ENCODE data around the gene ZNF785. TPM values are rescaled to one million over a fixed set of nuclear protein-coding genes. Genes with fewer than 3 reads are reported as not detected.
"Not testable (repeated sequence)": the region's sequence is repeated elsewhere in the genome, so short reads cannot be mapped to it uniquely, and the experiment has no call there.

ZNF785 gene
- polyA plus RNA-seq, 6 donors from 2014 or later, result 1.4 to 4.4 (median 2.9) TPM

DNA sequence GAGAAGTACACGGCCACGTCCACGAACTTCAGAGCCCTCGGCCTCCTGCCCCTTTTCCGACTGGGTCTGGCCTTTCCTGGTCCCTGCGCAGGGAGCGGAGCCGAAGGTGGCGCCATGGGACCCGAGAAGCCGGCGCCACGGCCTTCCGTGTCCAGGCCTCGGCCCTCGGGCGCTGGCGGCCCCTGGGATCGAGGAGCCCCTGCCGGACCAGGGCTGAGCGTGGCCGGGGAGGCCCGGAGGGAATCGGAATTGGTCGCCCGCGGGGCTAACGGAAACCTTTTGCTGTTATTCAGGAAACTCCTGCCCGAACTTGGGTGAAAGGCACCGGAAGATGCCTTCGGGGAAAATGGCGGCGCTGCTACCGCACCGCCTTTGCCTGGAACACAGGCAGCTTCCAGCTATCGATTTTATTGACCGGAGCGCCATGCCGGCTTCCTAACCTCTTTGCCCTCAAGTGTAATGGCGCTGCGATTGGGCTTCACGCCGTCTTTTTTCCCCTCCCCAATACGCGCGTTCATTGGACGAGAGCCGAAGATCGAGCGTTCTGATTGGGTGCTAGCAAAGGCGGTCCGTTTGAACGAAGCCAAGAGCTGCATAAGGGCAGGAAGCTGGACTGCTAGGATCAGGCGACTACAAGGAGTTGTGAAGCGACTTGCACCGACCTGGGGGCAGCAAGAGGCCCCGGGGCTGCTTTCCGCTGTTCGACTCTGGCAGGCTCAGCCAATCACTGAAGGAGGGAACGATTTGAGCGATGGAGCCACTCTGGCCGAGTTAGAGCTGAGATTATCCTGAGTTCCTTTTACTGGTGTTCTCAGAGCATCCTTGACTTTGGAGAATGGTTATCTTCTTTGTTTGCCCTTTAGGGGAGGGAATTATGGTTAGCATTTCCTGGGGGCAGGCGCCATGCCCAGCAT is 24.7 kb upstream of the ZNF785 start, which contains the start of gene ZNF689:
TSS of gene ZNF689 (minus strand) at position 464 of the 914 bp plus-strand sequence. CDS start at position 116, 348 bp downstream.
- peak; percentile 93 for ATAC-seq (ENCODE audit: low read depth in 2 of 2)
- H3K36me3 Mint-ChIP-seq, result peaks cover 0 to 1% of the 10 kb centered on the region in 2 donors

GRCh38 chr16:30609002-30609925 is 23.8 kb upstream of the ZNF785 start:
- peak; percentile 29 to 37 for ATAC-seq (ENCODE audit: low read depth in 2 of 2)

More for the DNA sequence above, 24.7 kb upstream of the ZNF785 start, which contains the start of gene ZNF689:
- H3K4me1 Mint-ChIP-seq, result peaks cover 12 to 35% (median 25%) of the 10 kb centered on the region in 3 donors
- no peaks in the 10 kb centered on the region for H3K9me3 Mint-ChIP-seq
- DNase-seq, result peak; percentile 94
- peak within 1 kb of the TSS; percentile 95 to 98 (median 96) for H3K27ac Mint-ChIP-seq
- no peaks in the 10 kb centered on the region for H3K27me3 Mint-ChIP-seq
- peak within 1 kb of the TSS; percentile 92 to 98 (median 93) for H3K4me3 Mint-ChIP-seq

GRCh38 chr16:30606004-30606403 is 20.5 kb upstream of the ZNF785 start:
- Mint-ChIP-seq H3K36me3 (peaks cover 9 to 13% of the 10 kb centered on the region in 2 donors), H3K4me1 (peaks cover 5 to 23% (median 18%) of the 10 kb centered on the region in 3 donors), H3K9me3 (no peaks in the 10 kb centered on the region), H3K27me3 (no peaks in the 10 kb centered on the region), H3K4me3 (peak overlapping the region in 1 of 8 donors; percentile 18), H3K27ac (no peak overlapping the region)
- no peak for ATAC-seq (ENCODE audit: low read depth in 2 of 2)
- DNase-seq, result no peak

More at GRCh38 chr16:30609002-30609925, 23.8 kb upstream of the ZNF785 start:
- Mint-ChIP-seq H3K36me3 (peaks cover 5 to 10% of the 10 kb centered on the region in 2 donors), H3K4me1 (peaks cover 12 to 32% (median 25%) of the 10 kb centered on the region in 3 donors), H3K27ac (peak overlapping the region in 5 of 6 donors; percentile 68 to 96 (median 95)), H3K27me3 (no peaks in the 10 kb centered on the region), H3K4me3 (peak overlapping the region; percentile 92 to 98 (median 93)), H3K9me3 (no peaks in the 10 kb centered on the region)
- no peak for DNase-seq

GRCh38 chr16:30605158-30605557 is 19.7 kb upstream of the ZNF785 start:
- Mint-ChIP-seq H3K27ac (no peak overlapping the region), H3K36me3 (peaks cover 9 to 13% of the 10 kb centered on the region in 2 donors), H3K9me3 (no peaks in the 10 kb centered on the region), H3K27me3 (no peaks in the 10 kb centered on the region), H3K4me3 (peak overlapping the region in 1 of 8 donors; percentile 59), H3K4me1 (peaks cover under 1 to 19% (median 13%) of the 10 kb centered on the region in 3 donors)
- DNase-seq, result no peak
- no peak for ATAC-seq (ENCODE audit: low read depth in 2 of 2)

GRCh38 chr16:30604316-30604947 is 18.9 kb upstream of the ZNF785 start:
- no peaks in the 10 kb centered on the region for H3K27me3 Mint-ChIP-seq
- peak overlapping the region in 1 of 8 donors; percentile 59 for H3K4me3 Mint-ChIP-seq
- no peak for DNase-seq
- H3K27ac Mint-ChIP-seq, result peak overlapping the region in 2 of 6 donors; percentile 9 to 60
- H3K36me3 Mint-ChIP-seq, result peaks cover 9 to 13% of the 10 kb centered on the region in 2 donors
- no peak for ATAC-seq (ENCODE audit: low read depth in 2 of 2)
- peaks cover 0 to 17% (median 12%) of the 10 kb centered on the region in 3 donors for H3K4me1 Mint-ChIP-seq
- H3K9me3 Mint-ChIP-seq, result no peaks in the 10 kb centered on the region

GRCh38 chr16:30603945-30604315 is 18.4 kb upstream of the ZNF785 start:
- Mint-ChIP-seq H3K4me1 (peaks cover 0 to 12% (median 7%) of the 10 kb centered on the region in 3 donors), H3K36me3 (peaks cover 9 to 13% of the 10 kb centered on the region in 2 donors), H3K27me3 (no peaks in the 10 kb centered on the region), H3K27ac (no peak overlapping the region), H3K4me3 (no peak overlapping the region), H3K9me3 (no peaks in the 10 kb centered on the region)
- no peak for ATAC-seq (ENCODE audit: low read depth in 2 of 2)
- no peak for DNase-seq

- Mint-ChIP-seq H3K4me3 (no peak overlapping the region), H3K27ac (peak overlapping the region in 2 of 6 donors; percentile 54), H3K4me1 (peaks cover 0 to 9% (median 8%) of the 10 kb centered on the region in 3 donors), H3K27me3 (no peaks in the 10 kb centered on the region), H3K36me3 (peaks cover 9 to 13% of the 10 kb centered on the region in 2 donors), H3K9me3 (no peaks in the 10 kb centered on the region)
- no peak for DNase-seq
- no peak for ATAC-seq (ENCODE audit: low read depth in 2 of 2)
These were observed 17.2 kb upstream of the ZNF785 start for GRCh38 chr16:30602616-30603277.

GRCh38 chr16:30601966-30602365 is 16.5 kb upstream of the ZNF785 start:
- no peak for ATAC-seq (ENCODE audit: low read depth in 2 of 2)
- Mint-ChIP-seq H3K9me3 (no peaks in the 10 kb centered on the region), H3K4me1 (peaks cover 0 to 9% (median 8%) of the 10 kb centered on the region in 3 donors), H3K4me3 (no peak overlapping the region), H3K36me3 (peaks cover 9 to 13% of the 10 kb centered on the region in 2 donors), H3K27me3 (no peaks in the 10 kb centered on the region), H3K27ac (peak overlapping the region in 3 of 6 donors; percentile 11 to 70 (median 54))
- DNase-seq, result no peak

- Mint-ChIP-seq H3K27ac (peak overlapping the region in 2 of 6 donors; percentile 3 to 4), H3K9me3 (no peaks in the 10 kb centered on the region), H3K36me3 (peaks cover 9 to 13% of the 10 kb centered on the region in 2 donors), H3K4me1 (peaks cover 0 to 5% (median 3%) of the 10 kb centered on the region in 3 donors), H3K27me3 (no peaks in the 10 kb centered on the region), H3K4me3 (peak overlapping the region in 1 of 8 donors; percentile 24)
- no peak for DNase-seq
- no peak for ATAC-seq (ENCODE audit: low read depth in 2 of 2)
These were observed 15.4 kb upstream of the ZNF785 start for GRCh38 chr16:30600929-30601328.

DNA sequence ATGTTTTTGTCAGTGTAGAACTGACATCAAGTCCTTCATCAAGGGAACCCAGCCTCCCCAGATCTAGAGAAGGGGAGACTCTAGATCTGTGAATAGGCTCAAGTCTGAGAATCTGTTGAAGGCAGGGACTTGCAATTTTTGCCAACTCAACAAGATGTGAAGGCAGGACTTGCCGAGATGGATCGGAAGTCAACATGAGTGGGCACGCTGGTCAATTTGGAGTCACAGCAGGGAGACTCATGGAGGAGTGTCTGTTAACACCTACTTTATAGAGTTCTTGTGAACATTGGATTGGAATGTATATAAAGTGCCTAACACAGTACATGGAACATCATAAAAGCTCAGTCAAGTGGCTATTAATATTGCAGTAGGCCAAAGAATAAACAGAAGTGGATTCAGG is 14.7 kb upstream of the ZNF785 start:
- H3K4me1 Mint-ChIP-seq, result peaks cover 0 to 5% (median 3%) of the 10 kb centered on the region in 3 donors
- ATAC-seq (ENCODE audit: low read depth in 2 of 2), result no peak
- peaks cover 9 to 12% of the 10 kb centered on the region in 2 donors for H3K36me3 Mint-ChIP-seq
- no peak overlapping the region for H3K27ac Mint-ChIP-seq
- no peaks in the 10 kb centered on the region for H3K9me3 Mint-ChIP-seq
- no peak overlapping the region for H3K4me3 Mint-ChIP-seq
- no peaks in the 10 kb centered on the region for H3K27me3 Mint-ChIP-seq
- no peak for DNase-seq

- DNase-seq, result no peak
- Mint-ChIP-seq H3K36me3 (no peaks in the 10 kb centered on the region), H3K4me1 (no peaks in the 10 kb centered on the region), H3K9me3 (no peaks in the 10 kb centered on the region), H3K27me3 (no peaks in the 10 kb centered on the region), H3K27ac (peak overlapping the region in 2 of 6 donors; percentile 2 to 44), H3K4me3 (no peak overlapping the region)
- ATAC-seq (ENCODE audit: low read depth in 2 of 2), result no peak
These were observed 7.4 kb upstream of the ZNF785 start for GRCh38 chr16:30592871-30593270.

DNA sequence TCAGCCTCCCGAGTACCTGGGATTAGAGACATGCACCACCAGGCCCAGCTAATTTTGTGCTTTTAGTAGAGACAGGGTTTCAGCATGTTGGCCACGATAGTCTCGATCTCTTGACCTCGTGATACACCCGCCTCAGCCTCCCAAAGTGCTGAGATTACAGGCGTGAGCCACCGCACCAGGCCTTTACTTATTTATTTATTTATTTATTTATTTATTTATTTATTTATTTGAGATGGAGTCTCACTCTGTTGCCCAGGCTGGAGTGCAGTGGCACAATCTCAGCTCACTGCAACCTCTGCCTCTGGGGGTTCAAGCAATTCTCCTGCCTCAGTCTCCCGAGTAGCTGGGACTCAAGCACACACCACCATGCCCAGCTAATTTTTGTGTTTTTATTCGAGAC is 5.4 kb upstream of the ZNF785 start:
- not testable (repeated sequence) for DNase-seq; H3K27me3 Mint-ChIP-seq; H3K27ac Mint-ChIP-seq; ATAC-seq (ENCODE audit: low read depth in 2 of 2); H3K36me3 Mint-ChIP-seq; H3K9me3 Mint-ChIP-seq
- H3K4me1 Mint-ChIP-seq, result peaks cover 4 to 14% (median 5%) of the 10 kb centered on the region in 3 donors
- peak overlapping the region in 1 of 8 donors; percentile 19 for H3K4me3 Mint-ChIP-seq
